ENCODE data around the gene TKFC.
A peak's percentile ranks its signal among the peaks of the same experiment; 100 is the strongest.

The TKFC gene

GRCh38 chr11:61332797-61333549, at the start of gene TKFC, which contains the start of gene DDB1:
Gene TKFC (plus strand): TSS chr11:61333228. CDS start chr11:61334729, 1,501 bp downstream.
Gene DDB1 (minus strand): TSS chr11:61333105. CDS start chr11:61332968, 137 bp downstream.
- DNase-seq (ENCODE audit: low spot score) = peak; percentile 94

- no peak for DNase-seq (ENCODE audit: low spot score)
These were observed 49.4 kb upstream of the TKFC start for GRCh38 chr11:61283613-61284012.

- DNase-seq (ENCODE audit: low spot score) = no peak
These were observed 45.6 kb upstream of the TKFC start for GRCh38 chr11:61287338-61287977.

- DNase-seq (ENCODE audit: low spot score) = no peak
These were observed 41.9 kb upstream of the TKFC start for GRCh38 chr11:61290905-61291690.

- no peak for DNase-seq (ENCODE audit: low spot score)
These were observed 40.7 kb upstream of the TKFC start for GRCh38 chr11:61292356-61292755.

- peak; percentile 34 for DNase-seq (ENCODE audit: low spot score)
These were observed 38.9 kb upstream of the TKFC start for GRCh38 chr11:61293867-61294716.

- DNase-seq (ENCODE audit: low spot score) = peak; percentile 69
These were observed 38.1 kb upstream of the TKFC start, which contains the start of gene VWCE for GRCh38 chr11:61294717-61295595. Gene VWCE (minus strand): TSS chr11:61295316. CDS start chr11:61295037, 279 bp downstream.

GRCh38 chr11:61295596-61295926, 37.5 kb upstream of the TKFC start:
- DNase-seq (ENCODE audit: low spot score) = no peak

GRCh38 chr11:61297341-61297740, 35.7 kb upstream of the TKFC start:
- no peak for DNase-seq (ENCODE audit: low spot score)

GRCh38 chr11:61297746-61298145, 35.3 kb upstream of the TKFC start:
- peak; percentile 54 for DNase-seq (ENCODE audit: low spot score)

GRCh38 chr11:61298663-61299244, 34.3 kb upstream of the TKFC start:
- DNase-seq (ENCODE audit: low spot score) = no peak

GRCh38 chr11:61302550-61302949, 30.5 kb upstream of the TKFC start:
- DNase-seq (ENCODE audit: low spot score) = no peak

- no peak for DNase-seq (ENCODE audit: low spot score)
These were observed 29.3 kb upstream of the TKFC start for GRCh38 chr11:61303725-61304124.

GRCh38 chr11:61305417-61305816, 27.6 kb upstream of the TKFC start:
- DNase-seq (ENCODE audit: low spot score) = no peak

- DNase-seq (ENCODE audit: low spot score) = no peak
These were observed 26.8 kb upstream of the TKFC start for GRCh38 chr11:61306221-61306620.

- DNase-seq (ENCODE audit: low spot score) = no peak
These were observed 25.7 kb upstream of the TKFC start for GRCh38 chr11:61307354-61307753.

GRCh38 chr11:61309141-61309540, 23.9 kb upstream of the TKFC start:
- DNase-seq (ENCODE audit: low spot score) = no peak

GRCh38 chr11:61309739-61310138, 23.3 kb upstream of the TKFC start:
- no peak for DNase-seq (ENCODE audit: low spot score)

GRCh38 chr11:61310749-61311148, 22.3 kb upstream of the TKFC start:
- DNase-seq (ENCODE audit: low spot score) = no peak

- no peak for DNase-seq (ENCODE audit: low spot score)
These were observed 17.8 kb upstream of the TKFC start for GRCh38 chr11:61315260-61315659.

Measured in LoVo (cell line).